ENCODE measurements around the gene SIPA1L3.

Gene SIPA1L3

GRCh38 chr19:37992761-37993160 lies 85.8 kb downstream of the SIPA1L3 start:
- no peaks in the 10 kb centered on the region for H3K9me3 ChIP-seq (ENCODE audit: insufficient read depth, low read length)
- peaks cover 6% of the 10 kb centered on the region; the same call in 1 of the 2 replicates for H4K20me1 ChIP-seq (ENCODE audit: insufficient read depth, low read length)
- no peak for TF ChIP-seq EZH2phosphoT487 (IDR thresholded peaks at IDR 0.05; ENCODE audit: low read depth)
- TF ChIP-seq, protein P1, sequence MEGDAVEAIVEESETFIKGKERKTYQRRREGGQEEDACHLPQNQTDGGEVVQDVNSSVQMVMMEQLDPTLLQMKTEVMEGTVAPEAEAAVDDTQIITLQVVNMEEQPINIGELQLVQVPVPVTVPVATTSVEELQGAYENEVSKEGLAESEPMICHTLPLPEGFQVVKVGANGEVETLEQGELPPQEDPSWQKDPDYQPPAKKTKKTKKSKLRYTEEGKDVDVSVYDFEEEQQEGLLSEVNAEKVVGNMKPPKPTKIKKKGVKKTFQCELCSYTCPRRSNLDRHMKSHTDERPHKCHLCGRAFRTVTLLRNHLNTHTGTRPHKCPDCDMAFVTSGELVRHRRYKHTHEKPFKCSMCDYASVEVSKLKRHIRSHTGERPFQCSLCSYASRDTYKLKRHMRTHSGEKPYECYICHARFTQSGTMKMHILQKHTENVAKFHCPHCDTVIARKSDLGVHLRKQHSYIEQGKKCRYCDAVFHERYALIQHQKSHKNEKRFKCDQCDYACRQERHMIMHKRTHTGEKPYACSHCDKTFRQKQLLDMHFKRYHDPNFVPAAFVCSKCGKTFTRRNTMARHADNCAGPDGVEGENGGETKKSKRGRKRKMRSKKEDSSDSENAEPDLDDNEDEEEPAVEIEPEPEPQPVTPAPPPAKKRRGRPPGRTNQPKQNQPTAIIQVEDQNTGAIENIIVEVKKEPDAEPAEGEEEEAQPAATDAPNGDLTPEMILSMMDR (IDR thresholded peaks at IDR 0.05; ENCODE audit: low read depth, low read length), result no peak
- H3K4me1 ChIP-seq (ENCODE audit: low read length), result no peaks in the 10 kb centered on the region
- no peak overlapping the region for H3K9ac ChIP-seq (ENCODE audit: low read length)
- H3K27me3 ChIP-seq (ENCODE audit: low read depth, low read length), result no peaks in the 10 kb centered on the region
- no peak overlapping the region for H3K4me2 ChIP-seq (ENCODE audit: low read length)
- H3K79me2 ChIP-seq (ENCODE audit: low read length), result peaks cover 3% of the 10 kb centered on the region; the same call in 1 of the 2 replicates
- H3K4me3 ChIP-seq (ENCODE audit: low read length), result no peak overlapping the region
- no peak overlapping the region for H3K27ac ChIP-seq (ENCODE audit: low read length)
- no peak overlapping the region for H2AFZ ChIP-seq (ENCODE audit: low read depth, low read length)
- no peaks in the 10 kb centered on the region for H3K36me3 ChIP-seq (replicated peaks; ENCODE audit: low read depth, low read length)

GRCh38 chr19:37994823-37995130 lies 87.8 kb downstream of the SIPA1L3 start:
- Histone ChIP-seq H3K4me3 (ENCODE audit: low read length) (no peak overlapping the region), H3K36me3 (replicated peaks; ENCODE audit: low read depth, low read length) (no peaks in the 10 kb centered on the region), H3K4me2 (ENCODE audit: low read length) (no peak overlapping the region), H3K79me2 (ENCODE audit: low read length) (no peaks in the 10 kb centered on the region), H3K27me3 (ENCODE audit: low read depth, low read length) (no peaks in the 10 kb centered on the region), H3K9ac (ENCODE audit: low read length) (no peak overlapping the region), H3K27ac (ENCODE audit: low read length) (no peak overlapping the region), H3K4me1 (ENCODE audit: low read length) (0 out of 2 replicates have a peak, but pooled peaks cover 2% of the 10 kb centered on the region), H3K9me3 (ENCODE audit: insufficient read depth, low read length) (no peaks in the 10 kb centered on the region), H2AFZ (ENCODE audit: low read depth, low read length) (no peak overlapping the region), H4K20me1 (ENCODE audit: insufficient read depth, low read length) (peaks cover 5% of the 10 kb centered on the region; the same call in 1 of the 2 replicates)
- TF ChIP-seq EZH2phosphoT487 (IDR thresholded peaks at IDR 0.05; ENCODE audit: low read depth), result no peak
- TF ChIP-seq, protein P1 (IDR thresholded peaks at IDR 0.05; ENCODE audit: low read depth, low read length), result no peak

GRCh38 chr19:37995346-37995745 lies 88.3 kb downstream of the SIPA1L3 start:
- Histone ChIP-seq H3K4me2 (ENCODE audit: low read length) (no peak overlapping the region), H3K36me3 (replicated peaks; ENCODE audit: low read depth, low read length) (no peaks in the 10 kb centered on the region), H3K4me3 (ENCODE audit: low read length) (no peak overlapping the region), H3K79me2 (ENCODE audit: low read length) (no peaks in the 10 kb centered on the region), H4K20me1 (ENCODE audit: insufficient read depth, low read length) (no peaks in the 10 kb centered on the region; the same call in 1 of the 2 replicates), H3K9me3 (ENCODE audit: insufficient read depth, low read length) (no peaks in the 10 kb centered on the region), H3K27ac (ENCODE audit: low read length) (no peak overlapping the region), H2AFZ (ENCODE audit: low read depth, low read length) (no peak overlapping the region), H3K4me1 (ENCODE audit: low read length) (0 out of 2 replicates have a peak, but pooled peaks cover 2% of the 10 kb centered on the region), H3K9ac (ENCODE audit: low read length) (no peak overlapping the region), H3K27me3 (ENCODE audit: low read depth, low read length) (no peaks in the 10 kb centered on the region)
- TF ChIP-seq EZH2phosphoT487 (IDR thresholded peaks at IDR 0.05; ENCODE audit: low read depth), result no peak
- TF ChIP-seq, protein P1 (IDR thresholded peaks at IDR 0.05; ENCODE audit: low read depth, low read length), result no peak

DNA sequence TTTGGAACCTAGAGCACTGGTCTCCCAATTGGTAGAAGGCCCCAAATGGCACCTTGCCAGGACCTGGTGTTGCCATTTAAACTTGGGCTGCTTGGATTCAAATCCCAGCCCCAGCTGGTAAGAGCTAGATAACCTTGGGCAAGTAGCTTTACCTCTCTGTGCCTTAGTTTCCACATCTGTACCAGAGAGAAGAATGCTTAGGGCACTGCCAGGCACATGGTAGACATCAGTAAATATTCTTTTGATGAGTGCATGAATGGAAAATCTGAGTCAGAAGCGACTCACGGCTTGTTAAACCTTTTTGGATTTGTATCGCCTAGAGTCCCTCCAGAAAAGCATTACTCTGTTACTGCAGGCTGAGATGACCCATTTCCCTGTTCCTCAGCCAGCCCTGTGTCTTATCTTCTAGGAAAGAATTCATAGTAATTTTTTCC lies 90.9 kb downstream of the SIPA1L3 start:
- Histone ChIP-seq H3K27me3 (ENCODE audit: low read depth, low read length) (no peaks in the 10 kb centered on the region), H3K4me3 (ENCODE audit: low read length) (no peak overlapping the region), H3K4me1 (ENCODE audit: low read length) (peaks cover 5% of the 10 kb centered on the region), H3K4me2 (ENCODE audit: low read length) (no peak overlapping the region), H3K9ac (ENCODE audit: low read length) (no peak overlapping the region), H4K20me1 (ENCODE audit: insufficient read depth, low read length) (no peaks in the 10 kb centered on the region), H3K79me2 (ENCODE audit: low read length) (no peaks in the 10 kb centered on the region), H3K27ac (ENCODE audit: low read length) (no peak overlapping the region), H3K9me3 (ENCODE audit: insufficient read depth, low read length) (no peaks in the 10 kb centered on the region), H3K36me3 (replicated peaks; ENCODE audit: low read depth, low read length) (no peaks in the 10 kb centered on the region), H2AFZ (ENCODE audit: low read depth, low read length) (no peak overlapping the region)
- TF ChIP-seq, protein P1 (IDR thresholded peaks at IDR 0.05; ENCODE audit: low read depth, low read length), result no peak
- TF ChIP-seq EZH2phosphoT487 (IDR thresholded peaks at IDR 0.05; ENCODE audit: low read depth), result no peak

Measured in OCI-LY3 (cell line).